K562 (cell line): ENCODE results near the gene SLC39A11. TPM values are rescaled to one million over a fixed set of nuclear protein-coding genes. Genes with fewer than 3 reads are reported as not detected.
"Not testable (repeated sequence)": the region's sequence is repeated elsewhere in the genome, so short reads cannot be mapped to it uniquely, and the experiment has no call there.

ENCODE experiments used
- ATAC-seq: fragments of 200-7000 bp; cut with Tn5 transposase; 3 replicates; pipeline ENCODE4 v1.9.1; 2020; ENCODE audit warnings: moderate library complexity
- BruUV-seq: library from RNA; stranded (reverse); fragments of 400-500 nt; replicated peaks from 2 replicates; lab custom pipeline; 2021; lab: Mats Ljungman, UMichigan
- CTCF ChIA-PET: fragments of 300-600 bp; formaldehyde crosslinking; extraction: SDS; loops from one replicate; lab custom pipeline; 2021; ENCODE audit warnings: low intra/inter-chr PET ratio; lab: Yijun Ruan, JAX
- POLR2A ChIA-PET: fragments of 300-600, 350-650 bp; sonication (Branson Sonifier 250); formaldehyde crosslinking; extraction: SDS; loops from one replicate; lab custom pipeline; 2021; ENCODE audit warnings: antibody characterized with exemption, inconsistent platforms; lab: Yijun Ruan, JAX
- DNase-seq, 4 experiments: peaks; one replicate each; pipeline versions ENCODE4 v3.0.0 to v3.0.0-alpha.2; 2011 to 2018; ENCODE audit warnings: low spot score in 3 of 4, mixed read lengths in 3 of 4; ENCODE audit errors: extremely low read depth in 1 of 4
- FAIRE-seq: peaks from 2 replicates; lab custom pipeline; 2011; peaks lifted over from hg19 to GRCh38; lab: Jason Lieb, UNC
- H2AFZ ChIP-seq: 2 replicates; pipeline ENCODE4 v1.6.0; 2011; ENCODE audit warnings: low read depth, low read length, control low read depth, inconsistent platforms
- H3K27ac ChIP-seq: fragments of 200-600 bp; 3 replicates; pipeline ENCODE4 v1.8.0; 2011; ENCODE audit warnings: low read depth, mild to moderate bottlenecking, control low read depth, inconsistent platforms, low read length, moderate library complexity, mixed read lengths; ENCODE audit errors: extremely low read depth
- H3K27me3 ChIP-seq, 2 experiments: fragments of 300-600 bp in 1 of 2; 2 replicates in 1 of 2; 3 replicates in 1 of 2; pipeline versions ENCODE4 v1.6.0 to v1.8.0; 2011; ENCODE audit warnings: inconsistent platforms in 2 of 2, low read length in 2 of 2, mild to moderate bottlenecking in 1 of 2, mixed read lengths in 1 of 2, moderate library complexity in 1 of 2; ENCODE audit not compliant: control insufficient read depth in 2 of 2, insufficient read depth in 2 of 2
- H3K36me3 ChIP-seq: fragments of 300-600 bp; 3 replicates; pipeline ENCODE4 v1.8.0; 2011; ENCODE audit warnings: mild to moderate bottlenecking, low read length, inconsistent platforms; ENCODE audit not compliant: control insufficient read depth, insufficient read depth
- H3K4me1 ChIP-seq, 2 experiments: fragments of 200-600 bp in 1 of 2; replicated peaks in 1 of 2; 2 replicates in 1 of 2; 3 replicates in 1 of 2; pipeline versions ENCODE4 v1.5.1 to v1.8.0; 2011; ENCODE audit warnings: inconsistent platforms in 2 of 2, low read length in 2 of 2, mild to moderate bottlenecking in 1 of 2, mixed read lengths in 1 of 2, moderate library complexity in 1 of 2; ENCODE audit not compliant: control insufficient read depth in 2 of 2, insufficient read depth in 2 of 2
- H3K4me2 ChIP-seq: 2 replicates; pipeline ENCODE4 v1.6.1; 2011; ENCODE audit warnings: low read length, control low read depth, inconsistent platforms, mixed read lengths; ENCODE audit not compliant: insufficient read depth
- H3K4me3 ChIP-seq: fragments of 200-600 bp; sonication (generic), shearing (Covaris generic); 2 replicates; pipeline ENCODE4 v1.5.1; 2016; ENCODE audit warnings: control low read depth, inconsistent platforms
- H3K79me2 ChIP-seq: fragments of 200-600 bp; 3 replicates; pipeline ENCODE4 v1.8.0; 2011; ENCODE audit warnings: low read length, inconsistent platforms; ENCODE audit not compliant: control insufficient read depth, insufficient read depth
- H3K9ac ChIP-seq, 2 experiments: 2 replicates each; pipeline versions ENCODE4 v1.6.0 to v1.6.1; 2011; ENCODE audit warnings: low read depth in 2 of 2, low read length in 2 of 2, control low read depth in 1 of 2, inconsistent platforms in 1 of 2, mild to moderate bottlenecking in 1 of 2, mixed read lengths in 1 of 2; ENCODE audit not compliant: insufficient read depth in 1 of 2
- H3K9me1 ChIP-seq: one replicate; pipeline ENCODE4 v1.6.0; 2011; ENCODE audit warnings: inconsistent platforms, mild to moderate bottlenecking, low read length, moderate library complexity; ENCODE audit not compliant: control insufficient read depth, insufficient read depth
- H3K9me3 ChIP-seq: replicated peaks from 2 replicates; pipeline ENCODE4 v1.5.1; 2011; ENCODE audit warnings: low read depth, low read length, inconsistent platforms; ENCODE audit not compliant: control insufficient read depth, insufficient read depth
- H4K20me1 ChIP-seq: replicated peaks from 2 replicates; pipeline ENCODE4 v1.6.1; 2011; ENCODE audit warnings: low read length, inconsistent platforms, mixed read lengths; ENCODE audit not compliant: control insufficient read depth, insufficient read depth
- ZNF354B ChIP-seq: fragments of 250-450 bp; sonication (Bioruptor Pico); IDR thresholded peaks from 2 replicates; pipeline ENCODE4 v1.4.0; 2020
- WGBS: fragments of 100-300 bp; shearing (Covaris generic); methylation state at CpG from one replicate; pipeline ENCODE4 v1.1.6; 2016; ENCODE audit warnings: low coverage, mixed read lengths; ENCODE audit not compliant: insufficient coverage; ENCODE audit errors: missing lambda C conversion rate; 5-methylcytosine and 5-hydroxymethylcytosine counted together
- in situ Hi-C: fragments of 300-500 bp; cut with MboI; formaldehyde crosslinking; loops from 4 replicates; pipeline ENCODE4 v1.15.0; 2018; ENCODE audit warnings: inconsistent platforms, mixed read lengths
- intact Hi-C: fragments of 100-400 bp; cut with micrococcal nuclease; formaldehyde crosslinking; loops from 2 replicates; pipeline ENCODE4 v1.14.2; 2022
- polyA plus RNA-seq, 8 experiments: library from polyadenylated mRNA; depleted of rRNA in 4 of 8; stranded (reverse) in 5 of 8; unstranded in 3 of 8; fragments of >200 nt; fragmentation: Nextera tagmentation in 2 of 8; fragmentation: Illumina TruSeq in 1 of 8; extraction: Ambion mirVana in 2 of 8; extraction: Trizol in 1 of 8; gene quantifications; 2 replicates each; pipeline versions ENCODE4 v1.2.1 to v1.2.3, GENCODE V29; 2011 to 2014; ENCODE audit warnings: inconsistent platforms in 1 of 8, missing spikeins in 1 of 8
- total RNA-seq, 7 experiments: library from RNA; depleted of rRNA in 6 of 7; stranded (reverse); fragments of >200 nt in 6 of 7; fragmentation: Illumina TruSeq in 2 of 7; extraction: Trizol in 2 of 7; gene quantifications; 2 replicates each; pipeline versions ENCODE4 v1.2.1 to v1.2.3, GENCODE V29; 2011 to 2021; ENCODE audit warnings: low replicate concordance in 1 of 7
- TF ChIP-seq, protein P1 (sequence below): sonication (generic); formaldehyde crosslinking; IDR thresholded peaks from 2 replicates; pipeline ENCODE4 v1.8.0; 2023; ENCODE audit warnings: missing genetic modification reagents, mild to moderate bottlenecking, borderline replicate concordance
- TF ChIP-seq, protein P2 (sequence below): fragments of 250-450 bp; sonication (Bioruptor Pico); IDR thresholded peaks from 2 replicates; pipeline ENCODE4 v1.4.0; 2020; ENCODE audit warnings: mild to moderate bottlenecking

Gene SLC39A11
- total and polyA plus RNA-seq, 9 of the 15 experiments (the other 6 are each of a cell fraction or from before 2014, with no cell fraction given) = 10.5 to 26.4 (median 13.4) TPM

DNA sequence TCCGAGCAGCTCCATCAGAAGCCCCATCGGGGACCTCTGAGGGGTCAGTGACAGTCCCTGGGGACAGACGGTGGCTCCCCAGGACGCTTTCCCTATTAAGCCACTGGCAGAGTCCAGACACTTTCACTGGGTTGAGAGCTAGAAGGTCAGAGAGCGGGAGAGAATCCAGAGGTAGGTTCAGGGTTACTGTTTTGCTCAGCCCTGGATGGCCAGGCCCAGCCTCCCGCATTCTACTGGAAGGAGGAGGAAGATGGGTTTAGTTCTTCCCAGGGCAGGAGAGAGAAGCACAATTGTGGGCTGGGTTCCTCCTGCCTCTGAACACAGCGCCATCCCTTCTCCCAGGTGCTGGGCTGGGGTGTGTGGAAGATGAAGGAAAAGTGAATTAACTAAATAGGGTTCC is 452.8 kb downstream of the SLC39A11 start (continued):
- TF ChIP-seq, protein P1, sequence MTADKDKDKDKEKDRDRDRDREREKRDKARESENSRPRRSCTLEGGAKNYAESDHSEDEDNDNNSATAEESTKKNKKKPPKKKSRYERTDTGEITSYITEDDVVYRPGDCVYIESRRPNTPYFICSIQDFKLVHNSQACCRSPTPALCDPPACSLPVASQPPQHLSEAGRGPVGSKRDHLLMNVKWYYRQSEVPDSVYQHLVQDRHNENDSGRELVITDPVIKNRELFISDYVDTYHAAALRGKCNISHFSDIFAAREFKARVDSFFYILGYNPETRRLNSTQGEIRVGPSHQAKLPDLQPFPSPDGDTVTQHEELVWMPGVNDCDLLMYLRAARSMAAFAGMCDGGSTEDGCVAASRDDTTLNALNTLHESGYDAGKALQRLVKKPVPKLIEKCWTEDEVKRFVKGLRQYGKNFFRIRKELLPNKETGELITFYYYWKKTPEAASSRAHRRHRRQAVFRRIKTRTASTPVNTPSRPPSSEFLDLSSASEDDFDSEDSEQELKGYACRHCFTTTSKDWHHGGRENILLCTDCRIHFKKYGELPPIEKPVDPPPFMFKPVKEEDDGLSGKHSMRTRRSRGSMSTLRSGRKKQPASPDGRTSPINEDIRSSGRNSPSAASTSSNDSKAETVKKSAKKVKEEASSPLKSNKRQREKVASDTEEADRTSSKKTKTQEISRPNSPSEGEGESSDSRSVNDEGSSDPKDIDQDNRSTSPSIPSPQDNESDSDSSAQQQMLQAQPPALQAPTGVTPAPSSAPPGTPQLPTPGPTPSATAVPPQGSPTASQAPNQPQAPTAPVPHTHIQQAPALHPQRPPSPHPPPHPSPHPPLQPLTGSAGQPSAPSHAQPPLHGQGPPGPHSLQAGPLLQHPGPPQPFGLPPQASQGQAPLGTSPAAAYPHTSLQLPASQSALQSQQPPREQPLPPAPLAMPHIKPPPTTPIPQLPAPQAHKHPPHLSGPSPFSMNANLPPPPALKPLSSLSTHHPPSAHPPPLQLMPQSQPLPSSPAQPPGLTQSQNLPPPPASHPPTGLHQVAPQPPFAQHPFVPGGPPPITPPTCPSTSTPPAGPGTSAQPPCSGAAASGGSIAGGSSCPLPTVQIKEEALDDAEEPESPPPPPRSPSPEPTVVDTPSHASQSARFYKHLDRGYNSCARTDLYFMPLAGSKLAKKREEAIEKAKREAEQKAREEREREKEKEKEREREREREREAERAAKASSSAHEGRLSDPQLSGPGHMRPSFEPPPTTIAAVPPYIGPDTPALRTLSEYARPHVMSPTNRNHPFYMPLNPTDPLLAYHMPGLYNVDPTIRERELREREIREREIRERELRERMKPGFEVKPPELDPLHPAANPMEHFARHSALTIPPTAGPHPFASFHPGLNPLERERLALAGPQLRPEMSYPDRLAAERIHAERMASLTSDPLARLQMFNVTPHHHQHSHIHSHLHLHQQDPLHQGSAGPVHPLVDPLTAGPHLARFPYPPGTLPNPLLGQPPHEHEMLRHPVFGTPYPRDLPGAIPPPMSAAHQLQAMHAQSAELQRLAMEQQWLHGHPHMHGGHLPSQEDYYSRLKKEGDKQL = no peak
- TF ChIP-seq ZNF354B = no peak
- TF ChIP-seq, protein P2, sequence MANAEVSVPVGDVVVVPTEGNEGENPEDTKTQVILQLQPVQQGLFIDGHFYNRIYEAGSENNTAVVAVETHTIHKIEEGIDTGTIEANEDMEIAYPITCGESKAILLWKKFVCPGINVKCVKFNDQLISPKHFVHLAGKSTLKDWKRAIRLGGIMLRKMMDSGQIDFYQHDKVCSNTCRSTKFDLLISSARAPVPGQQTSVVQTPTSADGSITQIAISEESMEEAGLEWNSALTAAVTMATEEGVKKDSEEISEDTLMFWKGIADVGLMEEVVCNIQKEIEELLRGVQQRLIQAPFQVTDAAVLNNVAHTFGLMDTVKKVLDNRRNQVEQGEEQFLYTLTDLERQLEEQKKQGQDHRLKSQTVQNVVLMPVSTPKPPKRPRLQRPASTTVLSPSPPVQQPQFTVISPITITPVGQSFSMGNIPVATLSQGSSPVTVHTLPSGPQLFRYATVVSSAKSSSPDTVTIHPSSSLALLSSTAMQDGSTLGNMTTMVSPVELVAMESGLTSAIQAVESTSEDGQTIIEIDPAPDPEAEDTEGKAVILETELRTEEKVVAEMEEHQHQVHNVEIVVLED (CRISPR knock-in tag) = no peak

DNA sequence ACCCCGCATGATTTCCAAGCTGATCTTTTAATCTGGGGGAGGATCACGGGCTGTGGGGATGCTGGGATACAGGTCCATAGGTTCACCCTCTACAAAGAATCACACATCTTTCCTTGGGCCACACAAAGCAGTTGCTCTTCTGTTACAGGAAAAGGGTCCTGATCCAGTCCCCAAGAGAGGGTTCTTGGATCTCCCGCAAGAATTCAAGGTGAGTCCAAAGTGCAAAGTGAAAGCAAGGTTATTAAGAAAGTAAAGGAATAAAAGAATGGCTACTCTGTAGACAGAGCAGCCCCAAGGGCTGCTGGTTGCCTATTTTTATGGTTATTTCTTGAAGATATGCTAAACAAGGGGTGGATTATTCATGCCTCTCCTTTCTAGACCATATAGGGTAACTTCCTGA is 453.6 kb downstream of the SLC39A11 start:
- H3K36me3 ChIP-seq, H3K27ac ChIP-seq, BruUV-seq, ATAC-seq, H3K9ac ChIP-seq, H3K4me3 ChIP-seq, H3K4me2 ChIP-seq, intact Hi-C loops, H2AFZ ChIP-seq, H3K9me3 ChIP-seq, H3K79me2 ChIP-seq, H3K9me1 ChIP-seq, DNase-seq, in situ Hi-C loops, H3K4me1 ChIP-seq, H4K20me1 ChIP-seq, FAIRE-seq, CTCF ChIA-PET: not testable (repeated sequence)
- POLR2A ChIA-PET = interaction anchor here (0.7 to 1.2 kb wide), 3 partner anchors 10 to 18 kb away, joined by 4 to 5 read pairs (median 4); no protein-coding TSS in a partner anchor
- WGBS = 2% methylated on average over 3 of the region's 3 CpGs
- peaks cover 34 to 68% of the 10 kb centered on the region in 2 experiments for H3K27me3 ChIP-seq
